PC-3 (cell line): ENCODE data around the gene TAS2R42.

Experiments
- CTCF ChIP-seq: fragments of 300-600 bp; sonication (generic); conservative IDR thresholded peaks from 2 replicates; pipeline ENCODE4 v1.5.1; 2017; ENCODE audit warnings: antibody characterized with exemption, low read depth, mild to moderate bottlenecking, low read length
- EZH2 ChIP-seq: fragments of 300-600 bp; sonication (generic); IDR thresholded peaks from one replicate; pipeline ENCODE4 v1.6.1; 2017; ENCODE audit warnings: antibody characterized with exemption, mild to moderate bottlenecking, low read length; ENCODE audit not compliant: unreplicated experiment
- EZH2phosphoT487 ChIP-seq: fragments of 300-600 bp; sonication (generic); IDR thresholded peaks from 2 replicates; pipeline ENCODE4 v1.6.1; 2018; ENCODE audit warnings: mild to moderate bottlenecking, antibody characterized with exemption, low read length, borderline replicate concordance

GRCh38 chr12:11233532-11233931, 46.8 kb upstream of the TAS2R42 start:
- TF ChIP-seq CTCF (no peak), EZH2 (no peak), EZH2phosphoT487 (no peak)
